ENCODE measurements around the gene RAPGEF4.

RAPGEF4 gene

GRCh38 chr2:173028141-173028540 lies 292.5 kb downstream of the RAPGEF4 start:
- in situ Hi-C loops (cut with MboI; ENCODE audit: low pct_unique_long_range_greater_than_20kb, low sequenced_read_pairs, unreplicated experiment) = loop anchor here (5.0 kb wide), 1 partner anchor 184 kb away; no protein-coding TSS in a partner anchor
- TF ChIP-seq CTCF (IDR thresholded peaks at IDR 0.05; ENCODE audit: extremely low read depth, insufficient read depth, missing control alignments) = no peak
- no peak for DNase-seq (ENCODE audit: low spot score)

- DNase-seq (ENCODE audit: low spot score) = no peak
- in situ Hi-C loops (cut with MboI; ENCODE audit: low pct_unique_long_range_greater_than_20kb, low sequenced_read_pairs, unreplicated experiment) = loop anchor here (5.0 kb wide), 1 partner anchor 184 kb away; no protein-coding TSS in a partner anchor
- no peak for TF ChIP-seq CTCF (IDR thresholded peaks at IDR 0.05; ENCODE audit: extremely low read depth, insufficient read depth, missing control alignments)
Measured at GRCh38 chr2:173028671-173029070, 293.0 kb downstream of the RAPGEF4 start.

GRCh38 chr2:173030561-173031490 lies 295.2 kb downstream of the RAPGEF4 start:
- in situ Hi-C loops (cut with MboI; ENCODE audit: low pct_unique_long_range_greater_than_20kb, low sequenced_read_pairs, unreplicated experiment) = no loop called here
- DNase-seq (ENCODE audit: low spot score) = no peak
- no peak for TF ChIP-seq CTCF (IDR thresholded peaks at IDR 0.05; ENCODE audit: extremely low read depth, insufficient read depth, missing control alignments)

GRCh38 chr2:173032032-173032431 lies 296.4 kb downstream of the RAPGEF4 start:
- no peak for DNase-seq (ENCODE audit: low spot score)
- no peak for TF ChIP-seq CTCF (IDR thresholded peaks at IDR 0.05; ENCODE audit: extremely low read depth, insufficient read depth, missing control alignments)
- in situ Hi-C loops (cut with MboI; ENCODE audit: low pct_unique_long_range_greater_than_20kb, low sequenced_read_pairs, unreplicated experiment) = no loop called here

- in situ Hi-C loops (cut with MboI; ENCODE audit: low pct_unique_long_range_greater_than_20kb, low sequenced_read_pairs, unreplicated experiment) = no loop called here
- DNase-seq (ENCODE audit: low spot score) = no peak
- TF ChIP-seq CTCF (IDR thresholded peaks at IDR 0.05; ENCODE audit: extremely low read depth, insufficient read depth, missing control alignments) = no peak
Measured at GRCh38 chr2:173033084-173033483, 297.4 kb downstream of the RAPGEF4 start.

GRCh38 chr2:173034143-173034542 lies 298.5 kb downstream of the RAPGEF4 start:
- DNase-seq (ENCODE audit: low spot score) = no peak
- in situ Hi-C loops (cut with MboI; ENCODE audit: low pct_unique_long_range_greater_than_20kb, low sequenced_read_pairs, unreplicated experiment) = no loop called here
- no peak for TF ChIP-seq CTCF (IDR thresholded peaks at IDR 0.05; ENCODE audit: extremely low read depth, insufficient read depth, missing control alignments)
